Natural killer cell (primary cell): ENCODE results near the gene EED. TPM values are rescaled to one million over a fixed set of nuclear protein-coding genes. Genes with fewer than 3 reads are reported as not detected.

ENCODE experiments used
- ATAC-seq, 3 donors: fragments of 150-1000 bp in 2 of 3; fragments of 200-7000 bp in 1 of 3; cut with Tn5 transposase; 1 replicate in 1 of 3; 2 replicates in 2 of 3; pipeline ENCODE4 v1.10.0; 2021; ENCODE audit warnings: mild to moderate bottlenecking in 2 of 3, moderate library complexity in 2 of 3
- DNase-seq, 2 donors: peaks; one replicate each; pipeline versions ENCODE4 v3.0.0 to v3.0.0-alpha.2; 2013 to 2021; ENCODE audit warnings: mixed read lengths in 1 of 2
- H3K27ac ChIP-seq: one replicate; pipeline ENCODE4 v1.5.1; 2013; ENCODE audit warnings: mild to moderate bottlenecking, low read length
- H3K27me3 ChIP-seq: one replicate; pipeline ENCODE4 v1.6.1; 2013; ENCODE audit warnings: low read length; ENCODE audit not compliant: control insufficient read depth, insufficient read depth
- H3K36me3 ChIP-seq: one replicate; pipeline ENCODE4 v1.6.1; 2013; ENCODE audit warnings: low read length; ENCODE audit not compliant: control insufficient read depth, insufficient read depth
- H3K4me1 ChIP-seq: one replicate; pipeline ENCODE4 v1.6.1; 2013; ENCODE audit warnings: low read length; ENCODE audit not compliant: control insufficient read depth, insufficient read depth
- H3K4me3 ChIP-seq: one replicate; pipeline ENCODE4 v1.5.1; 2013; ENCODE audit warnings: low read length
- H3K9me3 ChIP-seq: one replicate; pipeline ENCODE4 v1.6.1; 2013; ENCODE audit warnings: low read length; ENCODE audit not compliant: control insufficient read depth, insufficient read depth
- H3K27ac Mint-ChIP-seq, 2 donors: one replicate each; pipeline ENCODE4 v1.8.0; 2022; ENCODE audit warnings: mild to moderate bottlenecking in 2 of 2, mixed read lengths in 2 of 2, moderate library complexity in 1 of 2
- H3K27me3 Mint-ChIP-seq, 2 donors: one replicate each; pipeline ENCODE4 v1.8.0; 2022; ENCODE audit warnings: low read depth in 2 of 2, mixed read lengths in 2 of 2
- H3K36me3 Mint-ChIP-seq: one replicate; pipeline ENCODE4 v1.8.0; 2022; ENCODE audit warnings: mixed read lengths
- H3K4me1 Mint-ChIP-seq, 2 donors: one replicate each; pipeline ENCODE4 v1.8.0; 2022; ENCODE audit warnings: mixed read lengths in 2 of 2
- H3K4me3 Mint-ChIP-seq: one replicate; pipeline ENCODE4 v1.8.0; 2022; ENCODE audit warnings: mild to moderate bottlenecking, moderate library complexity, mixed read lengths
- H3K9me3 Mint-ChIP-seq, 2 donors: one replicate each; pipeline ENCODE4 v1.8.0; 2022; ENCODE audit warnings: mixed read lengths in 2 of 2
- WGBS: methylation state at CpG from one replicate; pipeline ENCODE4 v1.1.7; 2013; ENCODE audit warnings: missing lambda C conversion rate; ENCODE audit not compliant: insufficient coverage; 5-methylcytosine and 5-hydroxymethylcytosine counted together
- intact Hi-C: fragments of 100-400 bp; cut with micrococcal nuclease; formaldehyde crosslinking; loops from one replicate; pipeline ENCODE4 v1.14.2; 2022
- total RNA-seq, 4 donors: library from RNA; stranded (reverse); fragments of 120-200 nt in 1 of 4; gene quantifications; one replicate each; pipeline versions ENCODE4 v1.2.3 to v1.2.4, GENCODE V29; 2013 to 2022
- TF ChIP-seq, protein P1 (sequence below): fragments of 200-600 bp; IDR thresholded peaks from one replicate; pipeline ENCODE4 v1.8.0; 2022; ENCODE audit warnings: antibody characterized with exemption

Gene EED
- total RNA-seq, 3 donors from 2014 or later (not counting 1 experiment from before 2014, with no cell fraction given): 26.0 to 36.9 (median 34.0) TPM

- peaks cover 43% of the 10 kb centered on the region for H3K36me3 ChIP-seq
- H3K27ac ChIP-seq: no peak overlapping the region
- no peaks in the 10 kb centered on the region for H3K9me3 ChIP-seq
- no peak overlapping the region for H3K27ac Mint-ChIP-seq
- no peaks in the 10 kb centered on the region for H3K4me1 Mint-ChIP-seq
- no peak overlapping the region for H3K4me3 ChIP-seq
- no CpG with 5 or more reads among the region's 1 CpG for WGBS
- H3K27me3 Mint-ChIP-seq: no peaks in the 10 kb centered on the region
- no peak overlapping the region for H3K4me3 Mint-ChIP-seq
- TF ChIP-seq, protein P1, sequence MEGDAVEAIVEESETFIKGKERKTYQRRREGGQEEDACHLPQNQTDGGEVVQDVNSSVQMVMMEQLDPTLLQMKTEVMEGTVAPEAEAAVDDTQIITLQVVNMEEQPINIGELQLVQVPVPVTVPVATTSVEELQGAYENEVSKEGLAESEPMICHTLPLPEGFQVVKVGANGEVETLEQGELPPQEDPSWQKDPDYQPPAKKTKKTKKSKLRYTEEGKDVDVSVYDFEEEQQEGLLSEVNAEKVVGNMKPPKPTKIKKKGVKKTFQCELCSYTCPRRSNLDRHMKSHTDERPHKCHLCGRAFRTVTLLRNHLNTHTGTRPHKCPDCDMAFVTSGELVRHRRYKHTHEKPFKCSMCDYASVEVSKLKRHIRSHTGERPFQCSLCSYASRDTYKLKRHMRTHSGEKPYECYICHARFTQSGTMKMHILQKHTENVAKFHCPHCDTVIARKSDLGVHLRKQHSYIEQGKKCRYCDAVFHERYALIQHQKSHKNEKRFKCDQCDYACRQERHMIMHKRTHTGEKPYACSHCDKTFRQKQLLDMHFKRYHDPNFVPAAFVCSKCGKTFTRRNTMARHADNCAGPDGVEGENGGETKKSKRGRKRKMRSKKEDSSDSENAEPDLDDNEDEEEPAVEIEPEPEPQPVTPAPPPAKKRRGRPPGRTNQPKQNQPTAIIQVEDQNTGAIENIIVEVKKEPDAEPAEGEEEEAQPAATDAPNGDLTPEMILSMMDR: no peak
- ATAC-seq (no peak), DNase-seq (no peak)
- no peaks in the 10 kb centered on the region for H3K4me1 ChIP-seq
- no peaks in the 10 kb centered on the region for H3K9me3 Mint-ChIP-seq
- intact Hi-C loops: no loop called here
- peaks cover 6% of the 10 kb centered on the region for H3K36me3 Mint-ChIP-seq
- H3K27me3 ChIP-seq: no peaks in the 10 kb centered on the region
Measured at GRCh38 chr11:86259730-86260129, 15.2 kb downstream of the EED start.

DNA sequence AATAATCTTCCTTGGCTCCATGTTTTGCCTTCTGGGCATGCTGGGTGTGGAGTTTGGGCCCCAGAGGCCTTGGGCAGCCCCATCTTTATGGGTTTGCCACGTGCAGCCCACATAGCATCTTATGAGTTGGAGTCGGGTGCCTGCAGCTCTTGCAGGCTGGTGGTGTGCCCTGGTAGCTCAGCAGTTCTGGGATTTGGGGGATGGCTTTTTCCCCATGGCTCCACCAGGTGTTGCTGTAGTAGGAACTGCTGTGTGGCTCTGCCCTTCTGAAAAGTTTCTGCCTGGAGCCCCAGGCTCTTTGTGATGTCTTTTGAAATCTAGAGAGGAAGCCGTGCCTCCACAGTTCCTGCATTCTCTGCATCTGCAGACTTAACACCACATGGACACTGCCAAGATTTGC lies 16.8 kb downstream of the EED start:
- Mint-ChIP-seq H3K36me3 (peaks cover 9% of the 10 kb centered on the region), H3K27ac (no peak overlapping the region), H3K4me1 (no peaks in the 10 kb centered on the region), H3K4me3 (no peak overlapping the region), H3K9me3 (no peaks in the 10 kb centered on the region), H3K27me3 (no peaks in the 10 kb centered on the region)
- no peaks in the 10 kb centered on the region for H3K4me1 ChIP-seq
- H3K4me3 ChIP-seq: no peak overlapping the region
- H3K36me3 ChIP-seq: peaks cover 39% of the 10 kb centered on the region
- 95% methylated on average over 2 of the region's 3 CpGs for WGBS
- no peak overlapping the region for H3K27ac ChIP-seq
- TF ChIP-seq, protein P1: no peak
- ATAC-seq: no peak
- no peaks in the 10 kb centered on the region for H3K9me3 ChIP-seq
- no peaks in the 10 kb centered on the region for H3K27me3 ChIP-seq
- no peak for DNase-seq
- intact Hi-C loops: no loop called here

DNA sequence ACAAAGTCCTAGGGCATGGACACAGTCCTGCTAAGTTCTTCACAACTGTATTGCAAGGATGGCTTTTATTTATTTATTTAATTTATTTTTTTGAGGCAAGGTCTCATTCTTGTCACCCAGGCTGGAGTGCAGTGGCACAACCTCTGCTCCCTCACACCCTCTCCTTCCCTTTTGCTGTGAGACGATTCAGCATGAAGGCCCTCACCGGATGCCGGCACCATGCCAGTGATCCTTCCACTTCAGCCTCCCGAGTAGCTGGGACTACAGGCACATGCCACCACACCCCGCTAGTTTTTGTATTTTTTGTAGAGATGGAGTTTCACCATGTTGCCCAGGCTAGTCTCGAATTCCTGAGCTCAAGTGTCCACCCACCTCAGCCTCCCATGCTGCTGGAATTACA lies 17.8 kb downstream of the EED start:
- Mint-ChIP-seq H3K4me3 (no peak overlapping the region), H3K27me3 (no peaks in the 10 kb centered on the region), H3K27ac (no peak overlapping the region), H3K4me1 (no peaks in the 10 kb centered on the region), H3K36me3 (peaks cover 9% of the 10 kb centered on the region), H3K9me3 (no peaks in the 10 kb centered on the region)
- H3K4me1 ChIP-seq: no peaks in the 10 kb centered on the region
- DNase-seq (no peak), ATAC-seq (no peak)
- H3K9me3 ChIP-seq: no peaks in the 10 kb centered on the region
- 100% methylated on average over 6 of the region's 6 CpGs for WGBS
- peaks cover 36% of the 10 kb centered on the region for H3K36me3 ChIP-seq
- no peak overlapping the region for H3K4me3 ChIP-seq
- TF ChIP-seq, protein P1: no peak
- no peaks in the 10 kb centered on the region for H3K27me3 ChIP-seq
- H3K27ac ChIP-seq: no peak overlapping the region
- intact Hi-C loops: no loop called here

DNA sequence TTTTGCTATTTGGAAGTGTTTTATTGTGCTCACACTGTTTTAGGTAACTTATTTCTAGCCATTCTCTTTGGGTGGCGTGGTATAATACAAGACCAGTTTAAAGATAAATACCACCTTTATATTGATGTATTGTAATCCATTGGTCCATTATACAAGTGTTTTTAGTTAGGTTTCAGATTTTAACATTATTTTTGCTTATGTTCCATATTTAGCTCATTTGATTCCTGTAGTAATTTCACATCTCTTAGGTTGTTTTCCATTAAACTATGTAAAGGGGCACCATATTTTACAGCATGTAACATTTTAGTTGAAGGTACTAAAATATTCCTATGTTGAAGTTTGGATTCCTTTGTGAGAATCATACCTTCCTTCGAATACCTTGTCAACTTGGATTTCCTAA lies 20.1 kb downstream of the EED start:
- H3K4me1 Mint-ChIP-seq: peaks cover 0 to 6% of the 10 kb centered on the region in 2 donors
- no peaks in the 10 kb centered on the region for H3K9me3 ChIP-seq
- H3K4me3 ChIP-seq: no peak overlapping the region
- intact Hi-C loops: no loop called here
- DNase-seq (no peak), ATAC-seq (no peak)
- 100% methylated on average over 1 of the region's 2 CpGs for WGBS
- no peak overlapping the region for H3K4me3 Mint-ChIP-seq
- H3K36me3 Mint-ChIP-seq: peaks cover 16% of the 10 kb centered on the region
- H3K27ac ChIP-seq: no peak overlapping the region
- TF ChIP-seq, protein P1: no peak
- H3K27me3 ChIP-seq: no peaks in the 10 kb centered on the region
- H3K27ac Mint-ChIP-seq: no peak overlapping the region
- H3K9me3 Mint-ChIP-seq: no peaks in the 10 kb centered on the region
- H3K27me3 Mint-ChIP-seq: no peaks in the 10 kb centered on the region
- H3K36me3 ChIP-seq: peaks cover 38% of the 10 kb centered on the region
- no peaks in the 10 kb centered on the region for H3K4me1 ChIP-seq
